Glutamatergic neuron (in vitro differentiated cells): ENCODE results near the gene INHBC. TPM values are rescaled to one million over a fixed set of nuclear protein-coding genes. Genes with fewer than 3 reads are reported as not detected.

Experiments used
- DNase-seq: peaks from one replicate; pipeline ENCODE4 v3.0.0; 2022
- H3K27ac Mint-ChIP-seq: one replicate; pipeline ENCODE4 v1.8.0; 2020; ENCODE audit warnings: mild to moderate bottlenecking, mixed read lengths, inconsistent platforms; ENCODE audit not compliant: unreplicated experiment
- H3K27me3 Mint-ChIP-seq: one replicate; pipeline ENCODE4 v1.8.0; 2020; ENCODE audit warnings: mild to moderate bottlenecking, moderate library complexity, mixed read lengths, inconsistent platforms; ENCODE audit not compliant: unreplicated experiment
- H3K36me3 Mint-ChIP-seq: one replicate; pipeline ENCODE4 v1.8.0; 2020; ENCODE audit warnings: mild to moderate bottlenecking, mixed read lengths, inconsistent platforms; ENCODE audit not compliant: unreplicated experiment
- H3K4me1 Mint-ChIP-seq: one replicate; pipeline ENCODE4 v1.8.0; 2020; ENCODE audit warnings: mild to moderate bottlenecking, low read depth, mixed read lengths, inconsistent platforms; ENCODE audit not compliant: unreplicated experiment
- H3K4me3 Mint-ChIP-seq: one replicate; pipeline ENCODE4 v1.8.0; 2020; ENCODE audit warnings: mild to moderate bottlenecking, mixed read lengths, inconsistent platforms; ENCODE audit not compliant: unreplicated experiment
- H3K9me3 Mint-ChIP-seq: one replicate; pipeline ENCODE4 v1.8.0; 2020; ENCODE audit warnings: mild to moderate bottlenecking, moderate library complexity, mixed read lengths, inconsistent platforms; ENCODE audit not compliant: unreplicated experiment
- CTCF ChIP-seq: fragments of 200-600 bp; sonication (generic); IDR thresholded peaks from one replicate; pipeline ENCODE4 v1.5.0; 2021; ENCODE audit not compliant: partially characterized antibody, unreplicated experiment
- total RNA-seq: library from RNA; stranded (reverse); fragmentation: NEBNext Ultra II Directional; extraction: Animal tissue kit (Norgen Biotek cat#: 25700); gene quantifications from one replicate; pipeline ENCODE4 v1.2.1, GENCODE V29; 2021; ENCODE audit not compliant: unreplicated experiment

The INHBC gene
- total RNA-seq, 1 donor from 2014 or later, result not detected

GRCh38 chr12:57470970-57471656, 36.5 kb downstream of the INHBC start:
- Mint-ChIP-seq H3K4me1 (no peaks in the 10 kb centered on the region), H3K4me3 (no peak overlapping the region), H3K27me3 (peaks cover 9% of the 10 kb centered on the region), H3K36me3 (peaks cover 26% of the 10 kb centered on the region), H3K9me3 (peaks cover 8% of the 10 kb centered on the region), H3K27ac (no peak overlapping the region)
- no peak for DNase-seq
- no peak for TF ChIP-seq CTCF

- Mint-ChIP-seq H3K9me3 (peaks cover 8% of the 10 kb centered on the region), H3K4me1 (no peaks in the 10 kb centered on the region), H3K4me3 (no peak overlapping the region), H3K27me3 (peaks cover 10% of the 10 kb centered on the region), H3K36me3 (peaks cover 29% of the 10 kb centered on the region), H3K27ac (no peak overlapping the region)
- DNase-seq, result no peak
- TF ChIP-seq CTCF, result no peak
Observed at GRCh38 chr12:57471661-57472060, 37.1 kb downstream of the INHBC start.

GRCh38 chr12:57472391-57472790, 37.8 kb downstream of the INHBC start:
- Mint-ChIP-seq H3K27me3 (peaks cover 13% of the 10 kb centered on the region), H3K36me3 (peaks cover 31% of the 10 kb centered on the region), H3K4me1 (no peaks in the 10 kb centered on the region)

GRCh38 chr12:57473392-57473791, 38.8 kb downstream of the INHBC start:
- Mint-ChIP-seq H3K36me3 (peaks cover 31% of the 10 kb centered on the region), H3K4me1 (no peaks in the 10 kb centered on the region), H3K4me3 (no peak overlapping the region), H3K9me3 (peaks cover 3% of the 10 kb centered on the region), H3K27me3 (peaks cover 13% of the 10 kb centered on the region), H3K27ac (no peak overlapping the region)
- DNase-seq, result no peak
- no peak for TF ChIP-seq CTCF

More at GRCh38 chr12:57472391-57472790, 37.8 kb downstream of the INHBC start:
- no peak for DNase-seq
- H3K9me3 Mint-ChIP-seq, result peaks cover 3% of the 10 kb centered on the region
- H3K4me3 Mint-ChIP-seq, result no peak overlapping the region
- no peak for TF ChIP-seq CTCF
- no peak overlapping the region for H3K27ac Mint-ChIP-seq

- Mint-ChIP-seq H3K27ac (no peak overlapping the region), H3K4me1 (peaks cover 3% of the 10 kb centered on the region), H3K9me3 (peaks cover 3% of the 10 kb centered on the region), H3K36me3 (peaks cover 31% of the 10 kb centered on the region), H3K4me3 (no peak overlapping the region), H3K27me3 (peaks cover 13% of the 10 kb centered on the region)
- no peak for DNase-seq
- no peak for TF ChIP-seq CTCF
Observed at GRCh38 chr12:57473886-57474285, 39.3 kb downstream of the INHBC start.
